Gastroesophageal sphincter (tissue), 4 donors: ENCODE measurements around the gene ATRIP. TPM values are rescaled to one million over a fixed set of nuclear protein-coding genes. Genes with fewer than 3 reads are reported as not detected.

Experiments
- ATAC-seq: fragments of 150-250 bp; one replicate; pipeline ENCODE4 v1.9.1; 2016; ENCODE audit warnings: mild to moderate bottlenecking, moderate library complexity
- H3K27ac ChIP-seq, 4 donors: fragments of 200-600 bp; sonication (generic) in 3 of 4; 1 replicate in 3 of 4; 2 replicates in 1 of 4; pipeline ENCODE4 v1.5.1; 2016 to 2019
- H3K27me3 ChIP-seq: fragments of 200-600 bp; sonication (generic); one replicate; pipeline ENCODE4 v1.5.1; 2019
- H3K36me3 ChIP-seq, 2 donors: fragments of 200-600 bp; sonication (generic); one replicate each; pipeline ENCODE4 v1.5.1; 2019; ENCODE audit warnings: control low read depth in 1 of 2
- H3K4me1 ChIP-seq, 3 donors: fragments of 200-600 bp; sonication (generic); 1 replicate in 2 of 3; 2 replicates in 1 of 3; pipeline ENCODE4 v1.5.1; 2016 to 2019; ENCODE audit warnings: control low read depth in 2 of 3
- H3K4me3 ChIP-seq, 2 donors: fragments of 200-600 bp; sonication (generic); one replicate each; pipeline ENCODE4 v1.5.1; 2019; ENCODE audit warnings: mild to moderate bottlenecking in 1 of 2, moderate library complexity in 1 of 2
- H3K9me3 ChIP-seq, 3 donors: fragments of 200-600 bp; sonication (generic); one replicate each; pipeline ENCODE4 v1.5.1; 2017 to 2019; ENCODE audit warnings: control low read depth in 2 of 3
- EP300 ChIP-seq: sonication (generic); formaldehyde crosslinking; IDR thresholded peaks from one replicate; pipeline ENCODE4 v1.6.1; 2017; ENCODE audit warnings: antibody characterized with exemption, mild to moderate bottlenecking
- POLR2A ChIP-seq, 2 donors: fragments of 450-650 bp; IDR thresholded peaks; one replicate each; pipeline ENCODE4 v1.6.1; 2017; ENCODE audit warnings: antibody characterized with exemption in 2 of 2, mild to moderate bottlenecking in 2 of 2, moderate library complexity in 1 of 2
- POLR2AphosphoS5 ChIP-seq: sonication (generic); formaldehyde crosslinking; IDR thresholded peaks from one replicate; pipeline ENCODE4 v1.6.1; 2017; ENCODE audit warnings: antibody characterized with exemption
- WGBS, 2 donors: methylation state at CpG; one replicate each; pipeline ENCODE4 v1.1.5; 2018; ENCODE audit warnings: low coverage in 1 of 2; 5-methylcytosine and 5-hydroxymethylcytosine counted together
- total RNA-seq, 4 donors: library from RNA; depleted of rRNA; stranded (reverse); fragments of >200 nt; gene quantifications; one replicate each; pipeline ENCODE4 v1.1.0, GENCODE V29; 2016
- TF ChIP-seq, protein P1 (sequence below), 4 experiments: fragments of 200-600 bp in 2 of 4; fragments of 450-650 bp in 2 of 4; sonication (generic) in 1 of 4; IDR thresholded peaks; one replicate each; pipeline ENCODE4 v1.5.1; 2017 to 2019; ENCODE audit warnings: antibody characterized with exemption in 4 of 4, mild to moderate bottlenecking in 2 of 4, moderate library complexity in 2 of 4

ATRIP gene
- total RNA-seq, 4 donors from 2014 or later = 3.0 to 6.8 (median 5.2) TPM

DNA sequence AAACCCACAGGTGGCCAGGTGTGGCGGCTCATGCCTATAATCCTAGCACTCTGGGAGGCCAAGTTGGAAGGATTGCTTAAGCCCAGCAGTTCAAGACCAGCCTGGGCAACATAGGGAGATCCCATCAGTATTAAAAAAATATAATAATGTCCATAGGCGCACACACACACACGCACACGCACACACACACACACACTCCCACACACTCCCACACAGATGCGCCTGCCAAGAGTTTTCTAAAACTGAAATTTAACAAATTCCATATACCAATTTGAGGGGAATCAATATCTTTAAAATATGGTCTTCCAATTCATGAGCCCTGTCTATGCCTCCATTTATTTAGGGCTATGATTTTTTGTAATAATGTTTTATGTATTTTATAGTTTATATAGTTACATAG is 40.4 kb downstream of the ATRIP start:
- no peaks in the 10 kb centered on the region for H3K36me3 ChIP-seq
- ATAC-seq = no peak
- no peak overlapping the region for H3K4me3 ChIP-seq
- WGBS, 2 donors = 84 to 93% methylated on average over 5 of the region's 5 CpGs
- H3K27me3 ChIP-seq = no peaks in the 10 kb centered on the region
- no peak overlapping the region for H3K27ac ChIP-seq
- H3K9me3 ChIP-seq = no peaks in the 10 kb centered on the region
- no peaks in the 10 kb centered on the region for H3K4me1 ChIP-seq
- TF ChIP-seq POLR2A (IDR thresholded peaks at IDR 0.05) (no peak), EP300 (no peak), POLR2AphosphoS5 (no peak)
- TF ChIP-seq, protein P1, sequence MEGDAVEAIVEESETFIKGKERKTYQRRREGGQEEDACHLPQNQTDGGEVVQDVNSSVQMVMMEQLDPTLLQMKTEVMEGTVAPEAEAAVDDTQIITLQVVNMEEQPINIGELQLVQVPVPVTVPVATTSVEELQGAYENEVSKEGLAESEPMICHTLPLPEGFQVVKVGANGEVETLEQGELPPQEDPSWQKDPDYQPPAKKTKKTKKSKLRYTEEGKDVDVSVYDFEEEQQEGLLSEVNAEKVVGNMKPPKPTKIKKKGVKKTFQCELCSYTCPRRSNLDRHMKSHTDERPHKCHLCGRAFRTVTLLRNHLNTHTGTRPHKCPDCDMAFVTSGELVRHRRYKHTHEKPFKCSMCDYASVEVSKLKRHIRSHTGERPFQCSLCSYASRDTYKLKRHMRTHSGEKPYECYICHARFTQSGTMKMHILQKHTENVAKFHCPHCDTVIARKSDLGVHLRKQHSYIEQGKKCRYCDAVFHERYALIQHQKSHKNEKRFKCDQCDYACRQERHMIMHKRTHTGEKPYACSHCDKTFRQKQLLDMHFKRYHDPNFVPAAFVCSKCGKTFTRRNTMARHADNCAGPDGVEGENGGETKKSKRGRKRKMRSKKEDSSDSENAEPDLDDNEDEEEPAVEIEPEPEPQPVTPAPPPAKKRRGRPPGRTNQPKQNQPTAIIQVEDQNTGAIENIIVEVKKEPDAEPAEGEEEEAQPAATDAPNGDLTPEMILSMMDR (IDR thresholded peaks at IDR 0.05) = no peak

DNA sequence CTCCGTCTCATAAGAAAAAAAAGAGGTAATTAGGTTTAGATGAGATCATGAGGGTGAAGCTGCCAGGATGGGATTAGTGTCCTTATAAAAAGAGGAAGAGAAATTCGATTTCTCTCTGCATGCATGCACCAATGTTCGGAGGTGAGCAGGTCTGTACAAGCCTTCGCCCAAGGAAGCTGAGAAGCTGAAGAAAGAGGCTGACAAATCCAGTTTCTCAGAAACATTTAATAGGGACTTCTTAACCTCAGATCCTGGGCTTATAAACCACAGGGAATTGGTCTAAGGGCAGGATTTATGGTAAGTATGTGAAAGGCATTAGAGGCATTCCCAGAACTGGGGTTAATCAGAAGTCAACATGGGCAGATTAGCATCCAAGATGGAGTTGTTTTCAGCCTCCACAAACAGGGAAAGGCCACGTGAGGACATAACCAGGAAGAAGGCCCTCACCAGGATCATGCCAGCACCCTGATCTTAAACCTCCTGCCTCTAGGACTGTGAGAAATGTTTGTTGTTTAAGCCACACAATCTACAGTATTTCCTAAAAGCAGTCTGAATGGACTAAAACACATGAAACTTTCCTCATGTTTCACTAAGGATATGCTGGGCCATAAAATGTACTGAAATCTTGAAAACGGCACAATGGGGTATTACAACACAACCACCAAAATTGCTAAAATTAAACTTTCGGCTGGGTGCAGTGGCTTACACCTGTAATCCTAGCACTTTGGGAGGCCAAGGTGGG is 46.1 kb downstream of the ATRIP start:
- Histone ChIP-seq H3K4me3 (no peak overlapping the region), H3K36me3 (peaks cover 0 to 49% of the 10 kb centered on the region in 2 donors), H3K4me1 (no peaks in the 10 kb centered on the region), H3K9me3 (no peaks in the 10 kb centered on the region), H3K27ac (no peak overlapping the region), H3K27me3 (no peaks in the 10 kb centered on the region)
- no peak for ATAC-seq
- 72 to 76% methylated on average over 4 to 7 of the region's 7 CpGs for WGBS, 2 donors
- no peak for TF ChIP-seq POLR2A (IDR thresholded peaks at IDR 0.05)
- no peak for TF ChIP-seq EP300
- TF ChIP-seq, protein P1 (IDR thresholded peaks at IDR 0.05) = no peak
- no peak for TF ChIP-seq POLR2AphosphoS5

DNA sequence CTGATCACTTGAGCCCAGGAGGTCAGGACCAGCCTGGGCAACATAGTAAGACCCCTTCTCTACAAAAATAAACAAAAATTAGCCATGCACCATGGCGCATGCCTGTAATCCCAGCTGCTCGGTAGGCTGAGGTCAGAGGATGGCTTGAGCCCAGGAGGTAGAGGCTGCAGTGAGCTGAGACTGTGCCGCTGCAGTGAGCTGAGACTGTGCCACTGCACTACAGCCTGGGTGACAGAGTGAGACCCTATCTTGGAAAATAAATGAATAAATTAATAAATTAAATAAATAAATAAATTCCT is 46.6 kb downstream of the ATRIP start:
- no peak for ATAC-seq
- TF ChIP-seq, protein P1 (IDR thresholded peaks at IDR 0.05) = no peak
- no peak for TF ChIP-seq POLR2A (IDR thresholded peaks at IDR 0.05)
- TF ChIP-seq EP300 = no peak
- no peak for TF ChIP-seq POLR2AphosphoS5
- Histone ChIP-seq H3K36me3 (peaks cover 0 to 55% of the 10 kb centered on the region in 2 donors), H3K4me3 (no peak overlapping the region), H3K9me3 (no peaks in the 10 kb centered on the region), H3K27ac (no peak overlapping the region), H3K4me1 (no peaks in the 10 kb centered on the region), H3K27me3 (no peaks in the 10 kb centered on the region)
- WGBS, 2 donors = 93% methylated on average over 3 of the region's 3 CpGs; no CpG with 5 or more reads in 1 of the 2 donors

DNA sequence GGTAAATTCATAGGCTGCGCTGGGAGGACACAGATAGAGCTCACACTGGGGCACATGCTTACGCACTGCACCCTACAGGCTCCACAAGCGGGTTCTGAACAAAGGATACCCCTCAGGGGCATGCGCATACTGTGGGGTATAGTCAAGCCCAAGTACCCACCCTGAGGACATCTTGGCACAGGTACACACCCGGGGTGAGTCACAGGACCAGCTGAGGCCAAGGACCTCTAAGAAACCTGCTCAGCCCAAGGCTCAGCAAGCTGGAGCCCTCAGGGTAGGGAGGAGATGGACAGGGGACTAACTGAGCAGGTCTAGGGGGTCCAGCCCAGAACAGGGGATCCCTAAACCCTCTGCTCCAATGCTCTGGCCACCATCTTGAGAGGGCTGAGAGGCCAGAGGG is 54.1 kb downstream of the ATRIP start:
- no peak overlapping the region for H3K27ac ChIP-seq
- no peak for TF ChIP-seq EP300
- ATAC-seq = no peak
- H3K27me3 ChIP-seq = no peaks in the 10 kb centered on the region
- H3K4me3 ChIP-seq = no peak overlapping the region
- peaks cover 0 to 33% (median 17%) of the 10 kb centered on the region in 3 donors for H3K4me1 ChIP-seq
- 92 to 100% methylated on average over 2 to 3 of the region's 5 CpGs for WGBS, 2 donors
- H3K36me3 ChIP-seq = peaks cover 0 to 52% of the 10 kb centered on the region in 2 donors
- H3K9me3 ChIP-seq = no peaks in the 10 kb centered on the region

DNA sequence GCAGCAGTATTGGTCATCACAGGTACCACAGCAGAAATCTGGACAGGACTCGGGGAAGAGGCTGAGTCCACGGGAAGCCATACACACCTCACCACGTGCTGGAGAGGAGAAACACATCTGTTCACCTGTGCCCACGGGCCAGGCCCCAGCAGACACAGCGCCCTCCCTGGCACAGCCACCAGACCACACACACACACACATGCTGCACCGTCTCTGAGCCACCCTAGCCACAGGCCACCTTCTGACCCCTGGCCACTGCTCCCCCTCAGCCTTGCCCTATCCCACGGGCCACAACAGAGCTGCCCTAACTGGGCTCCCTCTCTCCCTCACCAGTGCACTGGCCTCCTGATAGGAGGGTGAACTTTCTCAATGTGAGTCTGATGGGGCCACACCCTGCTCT is 54.7 kb downstream of the ATRIP start:
- Histone ChIP-seq H3K4me3 (no peak overlapping the region), H3K27ac (peak overlapping the region in 1 of 4 donors; percentile 93), H3K36me3 (peaks cover 0 to 46% of the 10 kb centered on the region in 2 donors), H3K4me1 (peaks cover 0 to 33% (median 17%) of the 10 kb centered on the region in 3 donors), H3K9me3 (no peaks in the 10 kb centered on the region), H3K27me3 (no peaks in the 10 kb centered on the region)
- no peak for ATAC-seq
- WGBS, 2 donors = 87% methylated on average over 3 of the region's 7 CpGs; no CpG with 5 or more reads in 1 of the 2 donors
- no peak for TF ChIP-seq POLR2AphosphoS5

DNA sequence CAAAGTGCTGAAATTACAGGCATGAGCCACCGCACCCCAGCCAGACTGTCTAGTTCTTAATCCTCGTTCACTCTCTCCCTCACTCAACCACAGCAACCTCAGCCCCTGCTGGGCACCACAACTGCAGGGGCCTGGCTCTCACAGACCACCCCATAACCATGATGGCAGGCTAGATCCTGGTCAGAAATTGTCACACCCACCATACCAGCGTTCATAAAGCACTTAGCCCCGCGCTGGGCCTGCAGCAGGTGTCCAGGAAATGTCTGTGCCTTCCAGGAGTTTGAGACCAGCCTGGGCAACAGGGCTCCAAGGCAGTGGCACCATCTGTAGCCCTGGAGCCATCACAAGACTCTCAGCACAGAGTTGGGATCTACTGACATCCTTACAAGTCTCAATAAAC is 55.6 kb downstream of the ATRIP start:
- WGBS, 2 donors = 75% methylated on average over 2 of the region's 5 CpGs; no CpG with 5 or more reads in 1 of the 2 donors
- Histone ChIP-seq H3K27me3 (no peaks in the 10 kb centered on the region), H3K36me3 (peaks cover 0 to 38% of the 10 kb centered on the region in 2 donors), H3K27ac (peak overlapping the region in 3 of 4 donors; percentile 93 to 95 (median 94)), H3K9me3 (no peaks in the 10 kb centered on the region), H3K4me1 (peaks cover 0 to 33% (median 17%) of the 10 kb centered on the region in 3 donors), H3K4me3 (no peak overlapping the region)
- TF ChIP-seq POLR2A (IDR thresholded peaks at IDR 0.05) (no peak), EP300 (no peak), POLR2AphosphoS5 (no peak)
- TF ChIP-seq, protein P1 (IDR thresholded peaks at IDR 0.05) = no peak
- ATAC-seq = no peak
